Activated naive CD8-positive, alpha-beta T cell treated with anti-CD3 and anti-CD28 coated beads for 36 hours (primary cell): ENCODE results near the gene HMCN1. TPM values are rescaled to one million over a fixed set of nuclear protein-coding genes. Genes with fewer than 3 reads are reported as not detected.
"Not testable (repeated sequence)": the region's sequence is repeated elsewhere in the genome, so short reads cannot be mapped to it uniquely, and the experiment has no call there.

Experiments used
- DNase-seq: peaks from one replicate; pipeline ENCODE4 v3.0.0; 2021
- H3K27ac Mint-ChIP-seq: one replicate; pipeline ENCODE4 v1.8.0; 2022; ENCODE audit warnings: mild to moderate bottlenecking, moderate library complexity, mixed read lengths
- H3K27me3 Mint-ChIP-seq: one replicate; pipeline ENCODE4 v1.8.0; 2022; ENCODE audit warnings: mild to moderate bottlenecking, mixed read lengths
- H3K36me3 Mint-ChIP-seq: one replicate; pipeline ENCODE4 v1.8.0; 2021; ENCODE audit warnings: mild to moderate bottlenecking, mixed read lengths
- H3K4me1 Mint-ChIP-seq: one replicate; pipeline ENCODE4 v1.8.0; 2021; ENCODE audit warnings: mixed read lengths
- H3K4me3 Mint-ChIP-seq: one replicate; pipeline ENCODE4 v1.8.0; 2022; ENCODE audit warnings: mild to moderate bottlenecking, moderate library complexity, mixed read lengths
- H3K9me3 Mint-ChIP-seq: one replicate; pipeline ENCODE4 v1.8.0; 2022; ENCODE audit warnings: mixed read lengths
- total RNA-seq, 2 experiments: library from RNA; stranded (reverse); gene quantifications; one replicate each; pipeline ENCODE4 v1.2.3, GENCODE V29; 2021

Gene HMCN1
- total RNA-seq, 2 experiments from 2014 or later, result 0.02 to 0.04 TPM

GRCh38 chr1:186165303-186165702 lies 431.1 kb downstream of the HMCN1 start:
- H3K4me1 Mint-ChIP-seq, result no peaks in the 10 kb centered on the region
- H3K4me3 Mint-ChIP-seq, result no peak overlapping the region
- H3K9me3 Mint-ChIP-seq, result peaks cover 3% of the 10 kb centered on the region
- DNase-seq, result no peak
- peaks cover 11% of the 10 kb centered on the region for H3K27me3 Mint-ChIP-seq
- peaks cover 3% of the 10 kb centered on the region for H3K36me3 Mint-ChIP-seq
- no peak overlapping the region for H3K27ac Mint-ChIP-seq

- H3K9me3 Mint-ChIP-seq, result peaks cover 3% of the 10 kb centered on the region
- no peak overlapping the region for H3K27ac Mint-ChIP-seq
- no peaks in the 10 kb centered on the region for H3K4me1 Mint-ChIP-seq
- DNase-seq, result no peak
- H3K27me3 Mint-ChIP-seq, result peaks cover 11% of the 10 kb centered on the region
- H3K4me3 Mint-ChIP-seq, result no peak overlapping the region
- H3K36me3 Mint-ChIP-seq, result peaks cover 3% of the 10 kb centered on the region
Observed at GRCh38 chr1:186167096-186167668, 433.0 kb downstream of the HMCN1 start.

GRCh38 chr1:186175588-186175987 lies 441.4 kb downstream of the HMCN1 start:
- H3K9me3 Mint-ChIP-seq, result no peaks in the 10 kb centered on the region
- peaks cover 17% of the 10 kb centered on the region for H3K27me3 Mint-ChIP-seq
- no peak overlapping the region for H3K27ac Mint-ChIP-seq
- H3K36me3 Mint-ChIP-seq, result no peaks in the 10 kb centered on the region
- no peaks in the 10 kb centered on the region for H3K4me1 Mint-ChIP-seq
- DNase-seq, result no peak
- no peak overlapping the region for H3K4me3 Mint-ChIP-seq

DNA sequence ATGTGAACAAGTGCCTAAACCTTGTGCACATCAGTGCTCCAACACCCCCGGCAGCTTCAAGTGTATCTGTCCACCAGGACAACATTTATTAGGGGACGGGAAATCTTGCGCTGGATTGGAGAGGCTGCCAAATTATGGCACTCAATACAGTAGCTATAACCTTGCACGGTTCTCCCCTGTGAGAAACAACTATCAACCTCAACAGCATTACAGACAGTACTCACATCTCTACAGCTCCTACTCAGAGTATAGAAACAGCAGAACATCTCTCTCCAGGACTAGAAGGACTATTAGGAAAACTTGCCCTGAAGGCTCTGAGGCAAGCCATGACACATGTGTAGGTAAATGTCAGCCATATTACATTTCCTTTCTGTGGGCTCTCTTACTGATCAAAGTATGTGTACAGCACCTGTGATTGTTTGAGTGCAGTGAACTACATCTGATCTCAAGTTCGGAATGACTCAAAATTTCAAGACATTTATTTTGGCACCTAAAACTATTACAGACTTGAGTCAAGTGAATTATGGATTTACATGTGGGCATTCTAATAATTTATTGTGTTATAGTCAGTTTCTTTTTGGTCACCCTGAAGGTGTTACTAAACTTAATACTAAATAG lies 444.3 kb downstream of the HMCN1 start:
- H3K9me3 Mint-ChIP-seq, result no peaks in the 10 kb centered on the region
- H3K4me1 Mint-ChIP-seq, result no peaks in the 10 kb centered on the region
- H3K27ac Mint-ChIP-seq, result no peak overlapping the region
- DNase-seq, result no peak
- H3K27me3 Mint-ChIP-seq, result peaks cover 26% of the 10 kb centered on the region
- no peak overlapping the region for H3K4me3 Mint-ChIP-seq
- H3K36me3 Mint-ChIP-seq, result no peaks in the 10 kb centered on the region

GRCh38 chr1:186179231-186179630 lies 445.0 kb downstream of the HMCN1 start:
- peaks cover 7% of the 10 kb centered on the region for H3K4me1 Mint-ChIP-seq
- no peak overlapping the region for H3K4me3 Mint-ChIP-seq

DNA sequence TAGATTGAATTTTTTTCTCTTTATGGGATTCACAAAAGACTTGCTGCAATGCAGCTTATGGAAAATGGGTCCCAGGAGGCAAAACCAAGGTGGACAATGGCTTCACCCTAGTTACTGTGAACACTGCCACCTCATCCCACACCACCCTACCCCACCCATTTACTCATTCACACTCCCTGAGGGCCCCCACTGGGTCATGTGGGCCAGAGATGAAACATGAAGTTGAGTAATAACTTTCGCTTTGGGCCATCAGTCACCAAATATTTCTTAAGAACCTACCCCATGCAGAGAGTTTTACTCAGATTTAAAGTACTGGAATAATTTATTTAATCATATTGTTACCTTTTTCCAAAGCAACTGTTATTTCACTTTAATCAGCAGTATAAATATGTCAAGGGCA lies 449.0 kb downstream of the HMCN1 start:
- peak; percentile 30 for DNase-seq
- no peak overlapping the region for H3K4me3 Mint-ChIP-seq
- no peak overlapping the region for H3K27ac Mint-ChIP-seq

More at GRCh38 chr1:186179231-186179630, 445.0 kb downstream of the HMCN1 start:
- H3K9me3 Mint-ChIP-seq, result no peaks in the 10 kb centered on the region
- DNase-seq, result no peak
- H3K27ac Mint-ChIP-seq, result no peak overlapping the region
- H3K27me3 Mint-ChIP-seq, result peaks cover 26% of the 10 kb centered on the region
- H3K36me3 Mint-ChIP-seq, result no peaks in the 10 kb centered on the region

GRCh38 chr1:186183970-186184628 lies 449.9 kb downstream of the HMCN1 start:
- no peak overlapping the region for H3K27ac Mint-ChIP-seq
- H3K36me3 Mint-ChIP-seq, result no peaks in the 10 kb centered on the region
- H3K27me3 Mint-ChIP-seq, result peaks cover 31% of the 10 kb centered on the region
- no peak overlapping the region for H3K4me3 Mint-ChIP-seq
- DNase-seq, result no peak
- H3K4me1 Mint-ChIP-seq, result peaks cover 8% of the 10 kb centered on the region
- H3K9me3 Mint-ChIP-seq, result no peaks in the 10 kb centered on the region

More for the DNA sequence above, 449.0 kb downstream of the HMCN1 start:
- H3K4me1 Mint-ChIP-seq, result peaks cover 8% of the 10 kb centered on the region
- no peaks in the 10 kb centered on the region for H3K9me3 Mint-ChIP-seq
- peaks cover 26% of the 10 kb centered on the region for H3K27me3 Mint-ChIP-seq
- no peaks in the 10 kb centered on the region for H3K36me3 Mint-ChIP-seq

DNA sequence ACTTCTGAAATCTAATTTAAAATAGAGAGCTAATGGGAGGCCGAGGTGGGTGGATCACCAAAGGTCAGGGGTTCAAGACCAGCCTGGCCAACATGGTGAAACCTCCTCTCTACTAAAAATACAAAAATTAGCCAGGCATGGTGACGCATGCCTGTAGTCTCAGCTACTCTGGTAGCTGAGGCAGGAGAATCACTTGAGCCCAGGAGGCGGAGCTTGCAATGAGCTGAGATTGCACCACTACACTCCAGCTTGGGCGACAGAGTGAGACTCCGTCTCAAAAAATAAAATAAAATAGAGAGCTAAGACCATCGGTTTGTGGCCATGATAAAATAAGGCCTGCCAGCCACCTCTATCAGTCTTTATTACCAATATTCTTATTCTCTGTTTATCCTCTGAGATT lies 452.1 kb downstream of the HMCN1 start:
- H3K27me3 Mint-ChIP-seq, result peaks cover 12% of the 10 kb centered on the region
- not testable (repeated sequence) for DNase-seq, H3K9me3 Mint-ChIP-seq, H3K4me1 Mint-ChIP-seq, H3K4me3 Mint-ChIP-seq, H3K27ac Mint-ChIP-seq, H3K36me3 Mint-ChIP-seq

DNA sequence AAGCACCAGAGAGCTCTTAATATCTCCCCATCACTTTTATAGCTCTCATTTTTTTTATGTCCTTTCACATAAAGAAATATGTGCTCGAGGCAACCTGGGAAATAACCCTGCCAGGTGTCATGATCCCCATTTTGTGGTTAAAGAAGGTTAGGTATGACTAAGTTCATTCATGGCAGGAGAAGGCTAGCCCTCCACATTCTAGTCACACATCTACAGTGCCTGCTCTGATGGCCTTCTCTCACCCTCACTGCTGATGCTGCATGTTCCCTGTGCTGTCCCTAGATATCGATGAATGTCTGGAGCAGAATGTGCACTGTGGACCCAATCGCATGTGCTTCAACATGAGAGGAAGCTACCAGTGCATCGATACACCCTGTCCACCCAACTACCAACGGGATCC lies 453.4 kb downstream of the HMCN1 start:
- H3K27me3 Mint-ChIP-seq, result peaks cover 14% of the 10 kb centered on the region
- no peaks in the 10 kb centered on the region for H3K36me3 Mint-ChIP-seq
- no peaks in the 10 kb centered on the region for H3K9me3 Mint-ChIP-seq
- H3K4me3 Mint-ChIP-seq, result no peak overlapping the region
- H3K27ac Mint-ChIP-seq, result no peak overlapping the region
- H3K4me1 Mint-ChIP-seq, result peaks cover 8% of the 10 kb centered on the region
- peak; percentile 2 for DNase-seq

GRCh38 chr1:186188004-186188539 lies 453.9 kb downstream of the HMCN1 start:
- H3K27ac Mint-ChIP-seq, result no peak overlapping the region
- DNase-seq, result no peak
- H3K4me3 Mint-ChIP-seq, result no peak overlapping the region
- H3K36me3 Mint-ChIP-seq, result no peaks in the 10 kb centered on the region
- peaks cover 17% of the 10 kb centered on the region for H3K27me3 Mint-ChIP-seq
- peaks cover 8% of the 10 kb centered on the region for H3K4me1 Mint-ChIP-seq
- H3K9me3 Mint-ChIP-seq, result no peaks in the 10 kb centered on the region

DNA sequence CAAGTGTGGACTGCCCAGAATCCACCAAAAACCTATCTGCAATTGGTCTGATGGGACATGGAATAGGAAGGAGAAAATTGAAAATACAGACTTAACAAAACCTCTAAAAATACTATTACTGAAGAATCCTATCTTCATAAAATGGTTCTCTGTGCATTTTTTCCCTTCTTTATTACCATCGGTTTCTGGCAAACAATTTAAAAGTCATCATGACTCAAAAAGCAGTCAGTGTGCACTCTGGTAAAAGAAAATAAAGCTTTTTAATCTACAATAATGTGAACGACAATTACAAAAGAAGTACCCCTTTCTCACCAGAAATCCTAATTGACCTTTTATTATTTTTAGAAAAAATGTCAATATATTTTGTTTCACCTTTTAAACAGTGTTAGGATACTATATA lies 454.5 kb downstream of the HMCN1 start:
- Mint-ChIP-seq H3K36me3 (no peaks in the 10 kb centered on the region), H3K27ac (no peak overlapping the region), H3K4me3 (no peak overlapping the region), H3K4me1 (peaks cover 6% of the 10 kb centered on the region), H3K9me3 (no peaks in the 10 kb centered on the region), H3K27me3 (peaks cover 22% of the 10 kb centered on the region)
- no peak for DNase-seq

DNA sequence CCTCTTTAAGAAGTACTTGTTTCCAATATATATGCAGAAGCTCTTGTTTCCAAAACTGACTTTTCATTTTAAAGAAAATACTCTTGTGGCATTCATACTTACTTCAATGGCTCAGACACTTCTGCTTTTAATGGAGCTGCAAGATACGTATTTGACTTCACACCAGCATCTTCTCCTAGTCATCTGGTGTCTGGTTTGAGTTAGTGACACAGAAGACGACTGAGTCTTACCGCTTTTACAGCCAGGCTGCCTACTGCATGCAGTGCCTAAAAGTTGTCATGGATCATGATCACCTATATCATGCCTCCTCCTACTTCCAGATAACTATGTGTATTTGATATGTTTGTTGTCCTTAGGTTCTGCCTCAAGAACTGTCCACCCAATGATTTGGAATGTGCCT lies 455.0 kb downstream of the HMCN1 start:
- Mint-ChIP-seq H3K4me1 (peaks cover 2% of the 10 kb centered on the region), H3K4me3 (no peak overlapping the region), H3K27ac (no peak overlapping the region), H3K9me3 (no peaks in the 10 kb centered on the region), H3K27me3 (peaks cover 24% of the 10 kb centered on the region), H3K36me3 (no peaks in the 10 kb centered on the region)
- DNase-seq, result no peak

DNA sequence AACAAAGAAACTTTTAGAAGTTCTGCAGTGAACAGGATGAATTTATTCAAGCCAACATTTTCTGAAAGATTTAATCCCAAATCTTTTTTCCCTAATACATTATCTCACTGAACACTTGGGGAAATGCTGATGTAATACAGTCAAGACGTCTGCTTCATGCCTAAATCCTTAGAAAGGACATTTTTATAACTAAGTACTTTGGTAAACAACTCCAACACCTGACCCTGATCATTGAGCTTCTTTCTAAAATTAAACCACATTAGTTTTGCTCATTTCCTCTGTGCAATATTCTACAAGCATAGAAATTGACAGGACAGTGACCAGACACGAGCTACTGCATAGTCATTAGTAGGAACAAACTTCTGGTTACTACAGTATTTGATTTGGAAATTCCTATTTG lies 457.3 kb downstream of the HMCN1 start:
- Mint-ChIP-seq H3K27me3 (peaks cover 26% of the 10 kb centered on the region), H3K4me1 (no peaks in the 10 kb centered on the region), H3K27ac (no peak overlapping the region), H3K4me3 (no peak overlapping the region), H3K36me3 (no peaks in the 10 kb centered on the region), H3K9me3 (no peaks in the 10 kb centered on the region)
- no peak for DNase-seq

DNA sequence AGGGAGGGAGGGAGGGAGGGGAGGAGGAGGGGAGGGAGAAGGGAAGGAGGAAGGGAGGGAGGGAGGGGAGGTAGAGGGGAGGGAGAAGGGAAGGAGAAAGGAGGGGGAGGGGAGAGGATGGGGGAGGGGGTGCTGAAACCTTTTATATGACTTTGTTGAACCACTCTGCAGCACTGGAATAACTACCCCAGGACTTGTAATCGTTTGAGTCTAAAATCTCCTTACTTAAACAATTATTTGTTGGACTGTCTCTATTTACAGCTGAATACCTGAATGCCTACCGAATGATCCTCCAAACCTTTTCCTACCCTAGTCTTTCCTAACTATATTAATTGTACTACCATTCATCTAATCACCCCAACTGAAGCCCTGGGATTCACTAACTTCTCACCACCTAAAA lies 459.0 kb downstream of the HMCN1 start:
- Mint-ChIP-seq H3K4me1 (no peaks in the 10 kb centered on the region), H3K36me3 (no peaks in the 10 kb centered on the region), H3K27ac (no peak overlapping the region), H3K27me3 (peaks cover 28% of the 10 kb centered on the region), H3K9me3 (no peaks in the 10 kb centered on the region), H3K4me3 (no peak overlapping the region)
- DNase-seq, result no peak

DNA sequence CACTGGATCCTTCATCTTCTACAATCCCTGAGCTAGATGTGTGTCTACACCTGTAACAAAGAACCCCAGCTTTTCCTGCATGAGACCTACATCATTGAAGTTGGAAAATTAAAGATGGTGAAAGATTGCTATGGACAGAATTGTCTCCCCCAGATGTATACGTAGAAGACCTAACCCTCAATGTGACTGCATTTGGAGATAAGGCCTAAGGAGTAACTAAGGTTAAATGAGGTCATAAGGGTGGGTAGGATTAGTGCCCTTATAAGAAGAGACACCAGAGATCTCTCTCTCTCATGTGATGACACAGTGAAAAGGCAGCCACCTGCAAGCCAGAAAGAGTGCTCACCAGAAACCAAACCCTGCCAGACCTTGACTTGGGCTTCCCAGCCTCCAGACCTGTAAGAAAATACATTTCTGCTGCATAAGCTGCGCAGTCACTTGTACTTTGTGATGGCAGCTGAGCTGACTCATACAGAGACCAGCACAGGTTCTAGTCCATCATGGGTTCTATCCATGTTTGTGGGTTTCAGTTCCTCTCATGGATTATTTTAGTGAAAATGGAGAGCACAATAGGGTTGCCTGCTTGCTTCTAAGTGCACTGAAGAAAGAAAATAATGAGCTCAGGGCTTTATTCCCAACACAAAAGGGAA lies 460.0 kb downstream of the HMCN1 start:
- Mint-ChIP-seq H3K27ac (no peak overlapping the region), H3K36me3 (no peaks in the 10 kb centered on the region), H3K4me1 (no peaks in the 10 kb centered on the region), H3K27me3 (peaks cover 28% of the 10 kb centered on the region), H3K4me3 (no peak overlapping the region), H3K9me3 (no peaks in the 10 kb centered on the region)
- no peak for DNase-seq
